Esophagus squamous epithelium (tissue), 4 donors: ENCODE results near the gene THRSP.

ENCODE experiments used
- POLR2A ChIP-seq, 4 donors: fragments of 450-650 bp; IDR thresholded peaks; one replicate each; pipeline ENCODE4 v1.6.1; 2017; ENCODE audit warnings: antibody characterized with exemption in 4 of 4, mild to moderate bottlenecking in 4 of 4, moderate library complexity in 3 of 4
- TF ChIP-seq, protein P1 (sequence below), 6 experiments: fragments of 450-650 bp in 4 of 6; fragments of 200-600 bp in 2 of 6; sonication (generic) in 2 of 6; IDR thresholded peaks; one replicate each; pipeline ENCODE4 v1.5.1; 2016 to 2019; ENCODE audit warnings: antibody characterized with exemption in 6 of 6, mild to moderate bottlenecking in 4 of 6, moderate library complexity in 4 of 6

DNA sequence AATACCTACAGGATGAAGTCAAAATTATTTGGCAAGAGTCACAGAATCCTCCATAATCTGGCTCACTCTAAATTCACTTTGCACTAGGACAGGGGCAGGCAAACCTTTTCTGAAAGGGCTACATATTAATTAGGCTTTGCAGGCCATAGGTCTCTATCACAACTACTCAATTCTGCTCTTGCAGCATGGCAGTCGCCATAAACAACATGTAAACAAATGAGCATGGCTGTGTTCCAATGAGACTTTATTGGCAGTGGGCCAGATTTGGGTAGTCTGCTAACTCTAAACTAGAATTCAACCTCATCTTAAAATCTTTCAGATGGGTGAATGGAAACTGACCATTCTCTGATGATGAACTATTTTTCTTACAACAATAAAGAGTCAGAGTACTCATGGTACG, 5.8 kb downstream of the THRSP start:
- TF ChIP-seq POLR2A (IDR thresholded peaks at IDR 0.05), result no peak
- TF ChIP-seq, protein P1, sequence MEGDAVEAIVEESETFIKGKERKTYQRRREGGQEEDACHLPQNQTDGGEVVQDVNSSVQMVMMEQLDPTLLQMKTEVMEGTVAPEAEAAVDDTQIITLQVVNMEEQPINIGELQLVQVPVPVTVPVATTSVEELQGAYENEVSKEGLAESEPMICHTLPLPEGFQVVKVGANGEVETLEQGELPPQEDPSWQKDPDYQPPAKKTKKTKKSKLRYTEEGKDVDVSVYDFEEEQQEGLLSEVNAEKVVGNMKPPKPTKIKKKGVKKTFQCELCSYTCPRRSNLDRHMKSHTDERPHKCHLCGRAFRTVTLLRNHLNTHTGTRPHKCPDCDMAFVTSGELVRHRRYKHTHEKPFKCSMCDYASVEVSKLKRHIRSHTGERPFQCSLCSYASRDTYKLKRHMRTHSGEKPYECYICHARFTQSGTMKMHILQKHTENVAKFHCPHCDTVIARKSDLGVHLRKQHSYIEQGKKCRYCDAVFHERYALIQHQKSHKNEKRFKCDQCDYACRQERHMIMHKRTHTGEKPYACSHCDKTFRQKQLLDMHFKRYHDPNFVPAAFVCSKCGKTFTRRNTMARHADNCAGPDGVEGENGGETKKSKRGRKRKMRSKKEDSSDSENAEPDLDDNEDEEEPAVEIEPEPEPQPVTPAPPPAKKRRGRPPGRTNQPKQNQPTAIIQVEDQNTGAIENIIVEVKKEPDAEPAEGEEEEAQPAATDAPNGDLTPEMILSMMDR (IDR thresholded peaks at IDR 0.05), result no peak
